Breast epithelium (tissue), 3 donors: ENCODE measurements around the gene MMP15.

Source experiments
- CTCF ChIP-seq, 3 donors: fragments of 450-650 bp; IDR thresholded peaks; one replicate each; pipeline ENCODE4 v1.5.1; 2016 to 2017; ENCODE audit warnings: antibody characterized with exemption in 3 of 3, mild to moderate bottlenecking in 3 of 3, moderate library complexity in 3 of 3
- POLR2AphosphoS5 ChIP-seq, 3 donors: sonication (generic); formaldehyde crosslinking; IDR thresholded peaks; one replicate each; pipeline ENCODE4 v1.6.1; 2017; ENCODE audit warnings: antibody characterized with exemption in 3 of 3

DNA sequence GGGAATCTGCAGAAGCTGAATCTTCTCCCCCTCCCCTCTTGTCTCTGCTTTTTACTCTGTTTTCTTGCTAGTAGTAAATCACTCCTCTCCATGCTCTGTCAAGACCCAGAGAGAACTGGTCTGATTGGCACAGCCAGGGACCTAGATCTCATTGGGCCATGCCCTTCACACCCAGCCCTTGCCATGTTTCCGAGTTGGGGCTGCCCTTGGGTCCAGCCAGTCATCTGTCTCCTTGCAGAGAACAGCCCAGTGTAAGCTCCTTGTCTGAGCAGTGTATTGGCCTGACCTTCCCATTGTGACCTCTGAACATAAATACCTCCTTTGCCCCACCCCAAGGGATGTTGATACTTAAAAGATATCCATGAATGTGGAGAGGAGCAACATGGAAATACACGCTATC lies 3.9 kb downstream of the MMP15 start:
- TF ChIP-seq POLR2AphosphoS5 (IDR thresholded peaks at IDR 0.05) (no peak), CTCF (IDR thresholded peaks at IDR 0.05) (no peak)
